Sigmoid colon (tissue), 7 donors: Measurements from ENCODE around the gene LCAT. TPM values are rescaled to one million over a fixed set of nuclear protein-coding genes. Genes with fewer than 3 reads are reported as not detected.

Experiments used
- DNase-seq: peaks from one replicate; pipeline ENCODE4 v3.0.0-alpha.2; 2019
- H3K27ac ChIP-seq, 4 donors: fragments of 200-600 bp; sonication (generic); one replicate each; pipeline ENCODE4 v1.5.1; 2016 to 2019; ENCODE audit warnings: mild to moderate bottlenecking in 1 of 4
- H3K27me3 ChIP-seq, 3 donors: fragments of 200-600 bp; sonication (generic); one replicate each; pipeline ENCODE4 v1.5.1; 2019; ENCODE audit warnings: mild to moderate bottlenecking in 1 of 3
- H3K36me3 ChIP-seq, 4 donors: fragments of 200-600 bp; sonication (generic); one replicate each; pipeline ENCODE4 v1.5.1; 2016 to 2019
- H3K4me1 ChIP-seq, 4 donors: fragments of 200-600 bp; sonication (generic); one replicate each; pipeline ENCODE4 v1.5.1; 2017 to 2019
- H3K4me3 ChIP-seq, 4 donors: fragments of 200-600 bp; sonication (generic); one replicate each; pipeline ENCODE4 v1.5.1; 2017 to 2019; ENCODE audit warnings: mild to moderate bottlenecking in 2 of 4, moderate library complexity in 1 of 4
- H3K9me3 ChIP-seq, 4 donors: fragments of 200-600 bp in 3 of 4; sonication (generic) in 3 of 4; one replicate each; pipeline versions ENCODE4 v1.5.1 to v1.6.1; 2013 to 2019
- EP300 ChIP-seq, 4 donors: sonication (generic); formaldehyde crosslinking; IDR thresholded peaks; one replicate each; pipeline ENCODE4 v1.6.1; 2017; ENCODE audit warnings: antibody characterized with exemption in 4 of 4
- POLR2A ChIP-seq, 2 donors: fragments of 450-650 bp; IDR thresholded peaks; one replicate each; pipeline ENCODE4 v1.6.1; 2016; ENCODE audit warnings: antibody characterized with exemption in 2 of 2, mild to moderate bottlenecking in 2 of 2, moderate library complexity in 2 of 2
- POLR2AphosphoS5 ChIP-seq, 4 donors: sonication (generic); formaldehyde crosslinking; IDR thresholded peaks; one replicate each; pipeline ENCODE4 v1.6.1; 2017; ENCODE audit warnings: antibody characterized with exemption in 4 of 4
- WGBS, 2 donors: extraction: QIAGEN DNeasy Blood & Tissue Kit; methylation state at CpG; one replicate each; pipeline ENCODE4 v1.1.7; 2013; 5-methylcytosine and 5-hydroxymethylcytosine counted together
- intact Hi-C: fragments of 100-400 bp; cut with DNase I; formaldehyde crosslinking; loops from one replicate; pipeline ENCODE4 v1.15.1; 2023
- polyA plus RNA-seq, 3 donors: library from polyadenylated mRNA; stranded (reverse); fragments of 200-250 nt; gene quantifications; one replicate each; pipeline ENCODE4 v1.2.3, GENCODE V29; 2013
- total RNA-seq, 4 donors: library from RNA; depleted of rRNA; stranded (reverse); fragments of >200 nt; gene quantifications; one replicate each; pipeline ENCODE4 v1.1.0, GENCODE V29; 2016
- TF ChIP-seq, protein P1 (sequence below), 4 experiments: fragments of 450-650 bp in 3 of 4; fragments of 200-600 bp in 1 of 4; IDR thresholded peaks; one replicate each; pipeline ENCODE4 v1.5.1; 2016 to 2019; ENCODE audit warnings: antibody characterized with exemption in 4 of 4, mild to moderate bottlenecking in 3 of 4, moderate library complexity in 2 of 4
- donor health status: healthy with polysubstance abuse.
- donor health status: Bipolar disorder and iron deficiency.
- donor health status: healthy.

LCAT gene
- total and polyA plus RNA-seq, 7 donors, result 0.60 to 31.0 (median 10.4) TPM

DNA sequence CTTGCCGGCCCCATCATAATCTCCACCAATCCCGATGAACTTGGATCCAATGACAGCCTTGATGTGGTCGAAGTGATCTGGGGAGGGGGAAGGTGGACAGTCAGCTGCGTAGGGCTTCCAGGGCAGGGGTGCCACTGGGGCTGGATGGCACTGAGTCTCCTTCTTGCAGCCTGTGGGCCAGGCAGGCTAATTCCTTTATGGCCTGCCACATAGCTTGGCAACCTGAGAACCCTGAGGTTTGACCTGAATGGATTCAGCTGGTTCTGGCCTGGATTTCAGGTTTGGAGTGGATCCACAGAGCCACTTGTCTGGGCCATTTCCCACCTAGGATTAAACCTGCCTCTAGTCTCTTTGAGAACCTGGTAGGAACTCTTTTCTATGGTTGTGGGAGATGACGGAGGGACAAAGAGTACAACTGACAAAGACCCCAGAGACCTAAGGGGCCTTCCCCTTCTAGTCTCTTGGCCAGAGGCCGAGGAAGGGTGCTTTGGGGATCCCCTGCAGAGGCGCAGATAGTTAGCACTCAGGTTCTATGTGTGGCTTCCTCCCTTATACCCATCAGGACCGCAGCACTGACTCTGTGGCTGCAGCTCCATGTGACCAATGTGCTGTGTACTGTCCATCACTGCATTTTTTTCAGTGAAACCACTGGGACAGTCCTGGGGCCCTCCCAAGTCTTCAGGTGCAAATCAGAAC lies 45.5 kb upstream of the LCAT start:
- H3K4me3 ChIP-seq, result no peak overlapping the region
- H3K4me1 ChIP-seq, result peaks cover 0 to 12% (median 11%) of the 10 kb centered on the region in 4 donors
- TF ChIP-seq POLR2AphosphoS5 (IDR thresholded peaks at IDR 0.05) (no peak), POLR2A (IDR thresholded peaks at IDR 0.05) (no peak), EP300 (IDR thresholded peaks at IDR 0.05) (no peak)
- TF ChIP-seq, protein P1, sequence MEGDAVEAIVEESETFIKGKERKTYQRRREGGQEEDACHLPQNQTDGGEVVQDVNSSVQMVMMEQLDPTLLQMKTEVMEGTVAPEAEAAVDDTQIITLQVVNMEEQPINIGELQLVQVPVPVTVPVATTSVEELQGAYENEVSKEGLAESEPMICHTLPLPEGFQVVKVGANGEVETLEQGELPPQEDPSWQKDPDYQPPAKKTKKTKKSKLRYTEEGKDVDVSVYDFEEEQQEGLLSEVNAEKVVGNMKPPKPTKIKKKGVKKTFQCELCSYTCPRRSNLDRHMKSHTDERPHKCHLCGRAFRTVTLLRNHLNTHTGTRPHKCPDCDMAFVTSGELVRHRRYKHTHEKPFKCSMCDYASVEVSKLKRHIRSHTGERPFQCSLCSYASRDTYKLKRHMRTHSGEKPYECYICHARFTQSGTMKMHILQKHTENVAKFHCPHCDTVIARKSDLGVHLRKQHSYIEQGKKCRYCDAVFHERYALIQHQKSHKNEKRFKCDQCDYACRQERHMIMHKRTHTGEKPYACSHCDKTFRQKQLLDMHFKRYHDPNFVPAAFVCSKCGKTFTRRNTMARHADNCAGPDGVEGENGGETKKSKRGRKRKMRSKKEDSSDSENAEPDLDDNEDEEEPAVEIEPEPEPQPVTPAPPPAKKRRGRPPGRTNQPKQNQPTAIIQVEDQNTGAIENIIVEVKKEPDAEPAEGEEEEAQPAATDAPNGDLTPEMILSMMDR (IDR thresholded peaks at IDR 0.05), result no peak
- no peak for DNase-seq
- no peaks in the 10 kb centered on the region for H3K9me3 ChIP-seq
- no peak overlapping the region for H3K27ac ChIP-seq
- H3K36me3 ChIP-seq, result no peaks in the 10 kb centered on the region
- no peaks in the 10 kb centered on the region for H3K27me3 ChIP-seq
- 84 to 88% methylated on average over 8 of the region's 8 CpGs for WGBS, 2 donors
- intact Hi-C loops, result loop anchor here (5.0 kb wide), 1 partner anchor 53 kb away; no protein-coding TSS in a partner anchor

- intact Hi-C loops, result no loop called here
- Histone ChIP-seq H3K9me3 (no peaks in the 10 kb centered on the region), H3K36me3 (no peaks in the 10 kb centered on the region), H3K27me3 (no peaks in the 10 kb centered on the region), H3K4me1 (peaks cover 0 to 10% (median 10%) of the 10 kb centered on the region in 4 donors), H3K4me3 (no peak overlapping the region), H3K27ac (no peak overlapping the region)
- no peak for DNase-seq
- WGBS, 2 donors, result 80 to 87% methylated on average over 3 of the region's 3 CpGs
- no peak for TF ChIP-seq POLR2AphosphoS5 (IDR thresholded peaks at IDR 0.05)
- TF ChIP-seq, protein P1 (IDR thresholded peaks at IDR 0.05), result no peak
- no peak for TF ChIP-seq EP300 (IDR thresholded peaks at IDR 0.05)
- TF ChIP-seq POLR2A (IDR thresholded peaks at IDR 0.05), result no peak
Observed at GRCh38 chr16:67988675-67989074, 44.8 kb upstream of the LCAT start.

DNA sequence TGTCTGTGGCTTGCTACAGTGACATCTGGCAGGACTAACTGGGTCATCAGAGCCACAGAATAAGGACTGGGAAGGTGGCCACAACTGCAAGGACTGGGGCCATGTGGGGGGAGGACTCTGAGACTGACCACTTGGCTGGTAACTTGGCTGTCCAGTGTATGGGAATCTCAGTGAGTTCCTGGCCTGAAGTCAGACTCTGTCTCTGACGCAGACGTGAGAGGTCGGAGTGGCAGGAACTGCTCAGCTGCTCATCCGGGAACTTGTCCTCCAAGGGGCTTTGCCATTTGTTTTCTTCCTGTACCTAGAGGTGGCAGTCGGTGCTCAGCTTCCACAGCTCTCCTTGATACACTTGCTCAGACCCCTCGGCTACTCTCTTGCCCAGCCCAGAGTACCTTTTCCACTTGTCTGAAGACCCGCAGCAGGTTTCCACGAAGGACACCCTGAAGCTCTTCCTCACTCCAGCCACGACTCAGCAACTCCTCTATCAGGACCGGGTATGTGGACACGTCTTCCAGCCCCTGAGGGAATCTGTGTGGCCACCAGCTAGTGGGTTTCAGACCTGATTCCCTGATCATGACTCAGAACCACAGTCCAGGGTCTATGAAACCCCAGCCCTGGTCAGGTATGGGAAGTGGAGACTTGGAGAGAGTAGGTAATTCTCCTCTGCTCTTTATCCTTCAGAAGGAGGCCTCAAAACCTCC lies 43.7 kb upstream of the LCAT start:
- TF ChIP-seq, protein P1 (IDR thresholded peaks at IDR 0.05), result no peak
- TF ChIP-seq POLR2A (IDR thresholded peaks at IDR 0.05), result no peak
- no peak for TF ChIP-seq POLR2AphosphoS5 (IDR thresholded peaks at IDR 0.05)
- TF ChIP-seq EP300 (IDR thresholded peaks at IDR 0.05), result no peak
- intact Hi-C loops, result no loop called here
- no peaks in the 10 kb centered on the region for H3K27me3 ChIP-seq
- H3K27ac ChIP-seq, result no peak overlapping the region
- no peaks in the 10 kb centered on the region for H3K9me3 ChIP-seq
- no peaks in the 10 kb centered on the region for H3K36me3 ChIP-seq
- WGBS, 2 donors, result 79 to 86% methylated on average over 11 of the region's 11 CpGs
- no peak overlapping the region for H3K4me3 ChIP-seq
- H3K4me1 ChIP-seq, result no peaks in the 10 kb centered on the region
- DNase-seq, result no peak

DNA sequence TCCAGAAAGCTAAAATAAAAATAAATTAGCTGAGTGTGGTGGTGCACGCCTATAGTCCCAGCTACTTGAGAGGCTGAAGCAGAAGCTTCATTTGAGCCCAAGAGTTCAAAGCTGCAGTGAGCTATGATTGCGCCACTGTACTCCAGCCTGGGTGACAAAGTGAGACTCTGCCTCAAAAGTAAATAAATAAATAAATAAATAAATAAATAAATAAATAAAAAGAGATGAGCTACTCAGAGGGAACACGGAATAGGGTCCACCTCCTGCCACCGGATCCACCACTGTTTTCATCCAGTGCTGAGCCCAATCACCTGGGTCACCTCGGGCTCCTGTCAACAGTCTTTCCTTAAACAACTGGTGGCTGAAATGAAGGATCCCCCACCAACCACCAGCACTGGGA lies 43.0 kb upstream of the LCAT start:
- H3K27me3 ChIP-seq, result no peaks in the 10 kb centered on the region
- H3K9me3 ChIP-seq, result no peaks in the 10 kb centered on the region
- DNase-seq, result no peak
- H3K4me3 ChIP-seq, result no peak overlapping the region
- H3K27ac ChIP-seq, result no peak overlapping the region
- 84 to 89% methylated on average over 5 of the region's 5 CpGs for WGBS, 2 donors
- no peaks in the 10 kb centered on the region for H3K4me1 ChIP-seq
- H3K36me3 ChIP-seq, result no peaks in the 10 kb centered on the region
- TF ChIP-seq EP300 (IDR thresholded peaks at IDR 0.05), result no peak
- TF ChIP-seq POLR2AphosphoS5 (IDR thresholded peaks at IDR 0.05), result no peak
- TF ChIP-seq, protein P1 (IDR thresholded peaks at IDR 0.05), result no peak
- no peak for TF ChIP-seq POLR2A (IDR thresholded peaks at IDR 0.05)
- intact Hi-C loops, result no loop called here
